ENCODE measurements around the gene TRDN.
"Not testable (repeated sequence)": the region's sequence is repeated elsewhere in the genome, so short reads cannot be mapped to it uniquely, and the experiment has no call there.

TRDN gene

DNA sequence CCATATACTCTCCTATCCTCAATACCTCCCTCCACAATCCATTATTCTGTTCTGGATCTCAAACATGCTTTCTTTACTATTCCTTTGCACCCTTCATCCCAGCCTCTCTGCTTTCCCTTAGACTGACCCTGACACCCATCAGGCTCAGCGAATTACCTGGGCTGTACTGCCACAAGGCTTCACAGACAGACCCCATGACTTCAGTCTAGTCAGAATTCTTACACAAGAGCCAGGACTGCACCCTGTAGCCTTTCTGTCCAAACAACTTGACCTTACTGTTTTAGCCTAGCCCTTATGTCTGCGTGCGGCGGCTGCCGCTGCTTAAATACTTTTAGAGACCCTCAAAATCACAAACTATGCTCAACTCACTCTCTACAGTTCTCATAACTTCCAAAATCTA, 76.9 kb downstream of the TRDN start:
- FAIRE-seq = not testable (repeated sequence)

DNA sequence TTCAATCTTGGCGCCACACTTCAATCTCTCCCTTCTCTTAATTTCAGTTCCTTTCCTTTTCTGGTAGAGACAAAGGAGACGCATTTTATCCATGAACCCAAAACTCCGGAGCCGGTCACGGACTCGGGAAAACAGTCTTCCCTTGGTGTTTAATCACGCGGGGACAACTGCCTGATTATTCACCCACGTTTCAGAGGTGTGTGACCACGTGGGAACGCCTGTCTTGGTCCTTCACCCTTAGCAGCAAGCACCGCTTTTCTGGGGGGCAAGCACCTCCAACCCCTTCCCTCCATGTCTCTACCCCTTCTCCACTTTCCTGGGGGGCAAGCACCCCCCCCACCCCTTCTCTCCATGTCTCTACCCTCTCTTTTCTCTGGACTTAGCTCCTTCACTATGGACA, 79.3 kb downstream of the TRDN start:
- FAIRE-seq = not testable (repeated sequence)

- no peak for FAIRE-seq
Measured at GRCh38 chr6:123551939-123552707, 84.6 kb downstream of the TRDN start.

- no peak for FAIRE-seq
Measured at GRCh38 chr6:123550052-123550617, 86.6 kb downstream of the TRDN start.

DNA sequence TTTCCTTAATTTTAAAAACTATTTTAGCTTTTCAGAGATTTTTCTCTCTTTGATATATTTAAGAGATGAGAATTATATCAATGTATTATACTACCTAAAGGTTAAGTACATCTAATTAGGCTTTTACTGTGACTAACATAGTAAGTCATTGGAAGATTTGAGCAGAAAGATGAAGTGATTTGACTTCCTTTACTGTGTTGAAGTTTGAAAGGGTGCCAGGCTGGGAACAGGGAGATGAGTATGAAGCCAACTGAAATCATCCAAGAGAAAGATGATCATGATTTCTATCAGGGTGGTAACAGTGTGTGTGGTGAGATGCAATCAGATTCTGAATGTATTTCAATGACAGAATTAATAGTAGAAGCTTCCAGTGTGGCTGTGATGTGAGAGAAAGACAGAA, 87.3 kb downstream of the TRDN start:
- FAIRE-seq = no peak

DNA sequence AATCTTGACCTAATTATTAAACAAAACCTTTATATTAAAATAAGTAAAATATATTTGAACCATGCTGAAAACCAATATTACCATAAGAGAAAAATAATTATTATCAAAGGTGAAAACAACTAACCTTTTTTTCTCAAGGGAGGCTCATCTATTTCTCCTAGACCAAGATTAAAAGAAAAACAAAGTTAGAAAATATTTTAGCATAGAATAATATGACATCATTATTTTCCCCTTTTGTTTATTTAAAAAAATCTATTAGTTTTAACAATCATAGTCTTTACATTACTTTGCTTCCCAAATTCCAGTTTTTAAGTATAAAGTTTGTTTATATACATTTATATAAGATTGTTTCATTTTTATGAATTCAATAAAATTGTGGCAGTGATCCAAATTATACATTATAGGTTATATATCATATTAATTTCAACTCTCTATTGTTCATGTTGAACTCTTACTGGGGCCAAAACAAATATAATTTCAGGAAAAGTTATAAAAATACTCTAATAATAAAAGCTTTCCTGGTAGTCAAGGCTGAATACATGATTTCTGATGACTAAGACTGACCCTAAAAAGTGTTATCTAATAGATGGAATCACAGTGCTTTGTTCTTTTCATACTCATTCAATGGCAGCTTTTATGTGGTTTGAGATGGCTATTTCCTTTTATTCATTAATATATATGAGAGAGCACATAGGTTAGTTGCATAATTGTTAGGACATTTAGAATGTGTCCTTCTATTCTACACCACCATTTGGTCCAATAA, 89.4 kb downstream of the TRDN start:
- FAIRE-seq = no peak

DNA sequence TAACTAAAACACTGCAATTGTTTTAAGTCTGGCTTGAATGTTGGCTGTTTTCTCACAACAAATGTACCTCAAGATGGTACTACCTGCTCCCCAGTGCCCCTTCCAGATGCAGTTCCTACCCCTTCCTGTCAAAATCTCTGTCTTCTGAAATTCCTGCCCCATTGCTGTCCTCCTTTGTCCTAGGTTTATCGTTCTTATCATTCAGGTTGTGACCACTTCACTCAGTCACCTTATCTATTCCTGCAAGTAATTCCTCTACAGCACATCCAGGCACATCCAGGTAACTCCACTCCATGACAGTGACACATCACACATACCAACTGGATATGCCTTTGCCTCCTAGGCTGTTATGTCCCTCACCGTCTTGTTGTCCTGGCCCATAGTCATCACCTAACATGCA, 90.2 kb downstream of the TRDN start:
- no peak for FAIRE-seq

DNA sequence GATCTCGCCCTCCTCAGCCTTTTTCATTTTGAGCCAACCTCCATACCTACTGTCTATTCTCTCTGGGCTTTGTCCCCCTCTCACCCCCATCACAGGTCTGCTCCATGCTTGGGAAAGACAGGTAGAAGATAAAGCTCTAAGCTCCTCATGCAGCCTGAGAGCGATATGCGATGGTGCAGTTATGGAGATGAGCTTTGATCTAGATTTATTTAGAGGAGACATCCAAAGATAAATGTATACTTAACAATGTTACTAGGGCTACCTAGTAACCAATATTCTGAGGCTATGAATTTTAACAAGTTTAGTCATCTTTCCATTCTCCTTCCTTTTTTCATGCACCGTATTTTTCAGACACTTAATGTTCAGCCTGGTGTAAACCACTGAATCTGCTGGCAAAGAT, 95.3 kb downstream of the TRDN start:
- FAIRE-seq = no peak

DNA sequence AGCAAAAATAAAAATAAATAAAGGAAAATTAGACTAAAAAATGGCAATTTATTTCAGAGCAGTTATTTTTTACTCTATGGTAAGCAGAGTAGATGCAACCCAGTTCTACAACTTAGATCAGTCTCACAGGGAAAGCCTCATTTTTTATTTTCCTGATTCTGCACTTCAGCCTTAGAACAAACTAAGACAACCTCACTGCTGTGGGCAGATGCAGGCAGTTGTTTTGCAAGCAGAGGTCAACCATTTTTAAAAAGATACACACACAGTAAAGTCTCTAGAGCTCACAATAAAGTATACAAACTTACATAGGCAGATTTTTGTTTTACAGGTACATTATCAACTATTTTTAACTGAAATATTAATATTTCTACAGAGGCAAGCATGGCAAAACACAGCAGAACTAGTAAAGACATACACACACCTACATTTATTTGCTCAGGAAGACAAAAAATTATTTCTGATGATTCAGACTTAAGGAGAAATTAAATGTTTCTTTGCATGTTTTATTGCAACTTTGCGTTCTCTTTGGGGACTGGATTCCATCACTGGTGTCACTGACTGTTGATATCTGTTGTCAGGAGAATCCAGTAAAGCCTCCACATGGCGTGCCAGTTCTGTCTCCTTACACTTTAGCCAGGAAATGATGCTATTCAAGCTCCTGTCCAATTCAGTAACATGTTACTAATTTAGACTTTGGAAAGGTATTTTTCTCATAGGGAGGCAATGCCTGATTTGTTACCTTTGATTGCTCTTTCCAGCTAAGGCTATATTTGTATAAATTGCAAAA, 102.7 kb downstream of the TRDN start:
- FAIRE-seq = no peak

DNA sequence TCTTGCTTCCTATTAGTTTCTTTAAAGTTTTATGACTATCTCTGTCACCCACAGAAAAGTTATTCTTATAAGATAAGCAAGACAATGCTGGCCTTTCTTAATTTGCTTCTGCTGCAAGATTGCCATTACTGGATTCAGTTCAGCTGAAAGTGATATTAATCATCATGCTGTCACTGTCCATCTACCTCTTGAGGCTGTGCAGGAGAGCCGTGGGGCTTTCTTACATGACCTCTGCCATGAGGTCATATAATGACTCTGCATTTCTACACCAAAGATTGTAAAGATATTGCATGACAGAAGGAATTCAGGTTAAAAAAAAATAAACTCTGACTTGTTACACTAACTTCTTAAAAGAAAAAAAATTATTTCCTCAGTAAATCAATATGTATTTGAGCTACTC, 106.9 kb downstream of the TRDN start:
- no peak for FAIRE-seq

DNA sequence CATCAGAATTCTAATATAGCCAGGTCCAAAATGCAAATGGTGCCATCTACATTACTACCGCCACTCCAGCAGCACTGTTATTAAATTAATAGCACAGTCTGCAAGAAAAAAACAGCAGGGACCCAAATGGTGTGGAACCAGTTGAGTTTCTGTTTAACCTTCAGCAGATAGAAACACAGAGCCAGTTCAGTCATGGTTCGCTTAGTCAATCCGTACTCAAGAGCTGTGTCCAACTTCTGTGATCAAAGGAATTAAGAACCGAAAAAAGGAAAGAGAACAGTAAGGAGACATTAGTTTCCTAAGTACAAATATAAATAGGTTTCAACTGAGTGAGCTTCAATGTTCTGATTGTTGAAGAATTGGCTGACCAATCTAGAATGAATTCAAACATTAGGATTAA, 107.7 kb downstream of the TRDN start:
- no peak for FAIRE-seq

DNA sequence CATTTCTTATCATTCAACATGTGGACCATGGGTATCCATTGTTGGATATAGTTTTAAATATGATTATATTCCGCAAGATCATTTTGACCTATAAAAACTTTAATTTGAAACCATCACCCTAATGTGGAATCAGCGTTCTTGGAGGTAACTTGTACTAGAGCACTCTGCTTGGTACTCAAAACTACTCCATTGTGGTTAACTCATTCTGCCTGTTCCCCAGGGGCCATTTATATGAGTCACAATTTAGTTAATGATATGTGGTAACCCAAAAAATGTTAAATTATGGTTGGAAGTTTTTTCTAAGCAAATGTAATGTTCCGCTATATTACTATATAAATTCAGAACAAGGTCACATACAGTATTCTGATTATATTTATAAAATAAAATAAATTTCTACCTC, 109.3 kb downstream of the TRDN start:
- FAIRE-seq = no peak

DNA sequence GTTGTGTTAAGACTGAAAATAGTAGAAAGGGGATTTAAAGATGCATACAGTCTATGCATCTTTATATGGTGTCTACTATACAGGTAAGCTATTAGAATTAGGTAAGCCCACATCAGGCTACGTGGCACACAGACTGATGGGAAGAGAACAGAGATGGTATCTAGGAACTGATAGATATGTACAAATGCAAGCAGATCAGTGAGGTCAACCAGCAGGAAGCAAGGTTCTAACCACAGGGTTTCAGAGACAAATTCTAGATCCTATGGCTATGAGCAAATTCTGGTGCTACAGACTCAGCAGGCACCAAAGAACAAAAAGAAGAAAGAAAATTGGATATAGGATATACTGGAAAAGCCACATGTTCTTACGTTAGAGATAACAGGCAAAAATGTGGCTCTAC, 110.6 kb downstream of the TRDN start:
- FAIRE-seq = no peak

- FAIRE-seq = no peak
Measured at GRCh38 chr6:123524781-123525180, 112.0 kb downstream of the TRDN start.

DNA sequence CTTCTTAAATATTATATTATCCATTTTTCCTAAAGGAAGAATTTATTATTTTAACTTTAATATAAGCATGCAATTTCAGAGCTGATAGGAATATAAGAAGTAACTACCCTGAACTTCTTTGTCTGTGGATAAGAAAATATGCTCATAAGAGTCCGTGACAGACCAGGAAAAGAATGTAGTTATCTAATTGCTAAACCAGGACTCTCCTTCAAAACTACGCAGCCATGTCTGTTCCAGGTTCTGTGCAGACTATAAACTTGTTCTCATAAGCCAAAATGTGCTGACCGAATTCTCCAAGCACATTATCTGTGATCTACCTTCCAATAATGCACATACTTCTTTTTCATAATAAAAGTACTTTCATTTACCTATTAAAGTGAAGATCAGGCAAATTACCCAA, 116.5 kb downstream of the TRDN start:
- FAIRE-seq = no peak

GRCh38 chr6:123519189-123519505, 117.6 kb downstream of the TRDN start:
- no peak for FAIRE-seq

DNA sequence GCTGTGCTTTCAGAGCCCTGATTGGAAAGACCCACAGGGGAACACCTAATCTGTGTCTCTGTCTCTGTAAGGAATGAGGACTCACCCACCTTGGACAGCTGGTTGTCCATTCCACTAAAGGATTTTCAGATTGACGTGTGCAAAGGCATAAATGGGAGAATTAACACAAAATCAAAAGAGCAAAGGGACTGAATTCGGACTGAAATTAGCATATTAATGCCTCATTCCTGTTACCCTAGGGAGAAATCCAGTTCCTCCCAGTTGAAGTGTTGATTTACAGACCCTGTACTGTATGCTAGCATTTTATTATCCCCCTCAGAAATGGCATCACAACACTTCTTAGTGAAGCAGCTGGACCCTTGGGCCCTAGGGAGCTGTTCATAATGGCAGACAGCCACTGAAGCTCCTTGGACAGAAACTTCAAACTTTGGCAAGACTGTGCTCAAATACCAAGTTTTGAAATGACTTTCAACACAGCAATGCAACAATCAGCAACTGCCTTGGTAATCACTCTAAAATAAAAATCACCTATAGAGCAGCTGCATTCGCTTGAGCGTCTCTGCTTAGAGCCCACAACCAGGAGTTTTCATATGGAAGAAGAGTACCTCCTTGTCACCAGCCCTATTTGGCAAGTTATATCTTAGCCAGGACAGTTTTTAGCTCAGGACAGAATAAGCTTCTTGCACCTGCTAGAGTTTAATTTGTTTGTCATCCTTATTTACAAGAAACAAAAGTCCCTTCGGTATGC, 118.1 kb downstream of the TRDN start:
- no peak for FAIRE-seq

DNA sequence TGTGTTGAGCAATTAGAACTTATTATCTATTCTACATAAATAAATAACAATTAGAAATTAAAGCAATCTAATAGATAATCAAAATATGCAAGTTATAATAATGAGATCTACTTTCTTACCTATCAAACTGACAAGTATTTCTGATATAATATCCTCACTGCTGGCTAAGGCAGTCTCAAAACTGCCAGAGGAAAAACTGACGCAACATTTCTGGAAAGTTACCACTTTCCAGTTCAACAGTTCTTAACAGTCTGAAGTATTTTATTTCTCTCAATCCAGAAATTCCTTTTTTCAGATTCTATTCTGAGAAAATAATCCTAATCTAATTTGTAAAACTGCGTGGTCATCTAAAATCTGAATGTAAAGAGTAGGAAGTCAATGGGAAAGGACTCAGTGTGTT, 121.0 kb downstream of the TRDN start:
- FAIRE-seq = no peak

- FAIRE-seq = no peak
Measured at GRCh38 chr6:123509112-123509511, 127.6 kb downstream of the TRDN start.

- no peak for FAIRE-seq
Measured at GRCh38 chr6:123508290-123508689, 128.5 kb downstream of the TRDN start.

DNA sequence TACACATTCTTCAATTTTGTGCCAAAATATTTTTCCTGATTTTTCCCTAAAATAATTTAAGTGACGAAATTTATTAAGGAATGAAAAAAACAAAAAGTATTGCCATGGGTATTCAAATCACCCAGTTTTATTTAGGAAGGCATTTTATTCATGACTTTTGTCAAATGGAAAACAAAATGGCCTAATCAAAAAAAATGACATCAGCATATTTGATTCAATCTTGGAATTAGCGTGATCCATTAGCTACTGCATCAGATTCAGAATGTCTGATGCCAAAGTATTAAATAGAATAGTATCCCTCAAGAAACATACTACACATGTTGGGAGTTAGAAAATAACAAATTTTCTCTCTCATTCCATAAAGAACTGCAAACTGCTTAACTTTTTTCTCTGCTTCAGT, 129.2 kb downstream of the TRDN start:
- no peak for FAIRE-seq

DNA sequence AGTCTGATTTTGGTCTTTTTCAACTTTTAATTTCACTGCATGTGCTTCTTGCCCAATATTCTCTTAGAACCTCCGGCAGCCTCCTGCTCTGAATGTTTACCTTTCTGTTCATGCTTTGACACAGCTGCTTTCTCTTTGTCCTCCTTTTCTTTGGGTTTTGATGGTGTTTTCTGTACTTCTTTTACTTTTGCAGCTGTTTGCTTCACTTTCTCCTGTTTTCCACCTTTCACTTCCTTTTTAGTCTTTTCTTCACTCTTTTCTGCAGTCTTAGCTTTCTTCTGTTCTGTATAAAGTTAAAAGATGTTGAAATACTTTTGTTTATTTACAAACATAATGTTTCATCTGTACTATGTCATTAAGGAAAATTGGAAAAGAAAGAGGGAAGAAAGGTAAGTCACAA, 133.1 kb downstream of the TRDN start:
- FAIRE-seq = no peak

GRCh38 chr6:123497025-123497424, 139.7 kb downstream of the TRDN start:
- no peak for FAIRE-seq
